Measurements from ENCODE around the gene APMAP. TPM values are rescaled to one million over a fixed set of nuclear protein-coding genes. Genes with fewer than 3 reads are reported as not detected.

The APMAP gene
- total RNA-seq, 1 donor: 70.2 TPM

GRCh38 chr20:24951536-24952083, 40.9 kb downstream of the APMAP start:
- no peaks in the 10 kb centered on the region for H3K36me3 ChIP-seq (ENCODE audit: insufficient read depth, low read length)
- H3K27me3 ChIP-seq (ENCODE audit: insufficient read depth, low read length): no peaks in the 10 kb centered on the region
- no peak for DNase-seq (ENCODE audit: insufficient read length, low spot score, missing footprints)

GRCh38 chr20:24950836-24951525, 41.6 kb downstream of the APMAP start:
- Histone ChIP-seq H3K4me2 (ENCODE audit: insufficient read depth, low read length) (no peak overlapping the region), H3K27ac (ENCODE audit: low read depth, low read length) (no peak overlapping the region), H4K20me1 (ENCODE audit: insufficient read depth, low read length) (no peaks in the 10 kb centered on the region), H3K9me3 (ENCODE audit: low read depth, low read length) (no peaks in the 10 kb centered on the region), H3K27me3 (ENCODE audit: insufficient read depth, low read length) (no peaks in the 10 kb centered on the region), H3K4me1 (ENCODE audit: insufficient read depth, low read length) (no peaks in the 10 kb centered on the region), H2AFZ (ENCODE audit: low read length) (no peak overlapping the region), H3K4me3 (ENCODE audit: insufficient read depth, low read length) (no peak overlapping the region), H3K36me3 (ENCODE audit: insufficient read depth, low read length) (no peaks in the 10 kb centered on the region), H3K79me2 (ENCODE audit: insufficient read depth, low read length) (no peaks in the 10 kb centered on the region)
- no peak for TF ChIP-seq CTCF (IDR thresholded peaks at IDR 0.05; ENCODE audit: extremely low read depth, low read depth, low read length)
- no peak for DNase-seq (ENCODE audit: insufficient read length, low spot score, missing footprints)

More at GRCh38 chr20:24951536-24952083, 40.9 kb downstream of the APMAP start:
- H3K27ac ChIP-seq (ENCODE audit: low read depth, low read length): no peak overlapping the region
- H4K20me1 ChIP-seq (ENCODE audit: insufficient read depth, low read length): no peaks in the 10 kb centered on the region
- H3K4me3 ChIP-seq (ENCODE audit: insufficient read depth, low read length): no peak overlapping the region
- no peak for TF ChIP-seq CTCF (IDR thresholded peaks at IDR 0.05; ENCODE audit: extremely low read depth, low read depth, low read length)
- no peak overlapping the region for H2AFZ ChIP-seq (ENCODE audit: low read length)
- no peaks in the 10 kb centered on the region for H3K9me3 ChIP-seq (ENCODE audit: low read depth, low read length)
- no peak overlapping the region for H3K4me2 ChIP-seq (ENCODE audit: insufficient read depth, low read length)
- H3K4me1 ChIP-seq (ENCODE audit: insufficient read depth, low read length): no peaks in the 10 kb centered on the region
- H3K79me2 ChIP-seq (ENCODE audit: insufficient read depth, low read length): no peaks in the 10 kb centered on the region

GRCh38 chr20:24950128-24950835, 42.3 kb downstream of the APMAP start:
- Histone ChIP-seq H3K27me3 (ENCODE audit: insufficient read depth, low read length) (no peaks in the 10 kb centered on the region), H3K4me2 (ENCODE audit: insufficient read depth, low read length) (no peak overlapping the region), H3K4me3 (ENCODE audit: insufficient read depth, low read length) (no peak overlapping the region), H3K36me3 (ENCODE audit: insufficient read depth, low read length) (no peaks in the 10 kb centered on the region), H3K4me1 (ENCODE audit: insufficient read depth, low read length) (no peaks in the 10 kb centered on the region), H3K79me2 (ENCODE audit: insufficient read depth, low read length) (no peaks in the 10 kb centered on the region), H3K9me3 (ENCODE audit: low read depth, low read length) (no peaks in the 10 kb centered on the region), H2AFZ (ENCODE audit: low read length) (no peak overlapping the region), H3K27ac (ENCODE audit: low read depth, low read length) (no peak overlapping the region), H4K20me1 (ENCODE audit: insufficient read depth, low read length) (no peaks in the 10 kb centered on the region)
- TF ChIP-seq CTCF (IDR thresholded peaks at IDR 0.05; ENCODE audit: extremely low read depth, low read depth, low read length): no peak
- no peak for DNase-seq (ENCODE audit: insufficient read length, low spot score, missing footprints)

GRCh38 chr20:24949756-24950127, 42.8 kb downstream of the APMAP start:
- H3K4me2 ChIP-seq (ENCODE audit: insufficient read depth, low read length): no peak overlapping the region
- no peak overlapping the region for H2AFZ ChIP-seq (ENCODE audit: low read length)
- no peaks in the 10 kb centered on the region for H3K9me3 ChIP-seq (ENCODE audit: low read depth, low read length)
- H3K27ac ChIP-seq (ENCODE audit: low read depth, low read length): no peak overlapping the region
- no peak overlapping the region for H3K4me3 ChIP-seq (ENCODE audit: insufficient read depth, low read length)
- no peaks in the 10 kb centered on the region for H4K20me1 ChIP-seq (ENCODE audit: insufficient read depth, low read length)
- DNase-seq (ENCODE audit: insufficient read length, low spot score, missing footprints): no peak
- TF ChIP-seq CTCF (IDR thresholded peaks at IDR 0.05; ENCODE audit: extremely low read depth, low read depth, low read length): no peak
- no peaks in the 10 kb centered on the region for H3K27me3 ChIP-seq (ENCODE audit: insufficient read depth, low read length)
- no peaks in the 10 kb centered on the region for H3K36me3 ChIP-seq (ENCODE audit: insufficient read depth, low read length)
- no peaks in the 10 kb centered on the region for H3K79me2 ChIP-seq (ENCODE audit: insufficient read depth, low read length)
- no peaks in the 10 kb centered on the region for H3K4me1 ChIP-seq (ENCODE audit: insufficient read depth, low read length)

Data from osteoblast (primary cell).